ENCODE measurements around the gene PLA2G2F. TPM values are rescaled to one million over a fixed set of nuclear protein-coding genes. Genes with fewer than 3 reads are reported as not detected.
"Not testable (repeated sequence)": the region's sequence is repeated elsewhere in the genome, so short reads cannot be mapped to it uniquely, and the experiment has no call there.

PLA2G2F gene
- total RNA-seq, 2 donors from 2014 or later = not detected

DNA sequence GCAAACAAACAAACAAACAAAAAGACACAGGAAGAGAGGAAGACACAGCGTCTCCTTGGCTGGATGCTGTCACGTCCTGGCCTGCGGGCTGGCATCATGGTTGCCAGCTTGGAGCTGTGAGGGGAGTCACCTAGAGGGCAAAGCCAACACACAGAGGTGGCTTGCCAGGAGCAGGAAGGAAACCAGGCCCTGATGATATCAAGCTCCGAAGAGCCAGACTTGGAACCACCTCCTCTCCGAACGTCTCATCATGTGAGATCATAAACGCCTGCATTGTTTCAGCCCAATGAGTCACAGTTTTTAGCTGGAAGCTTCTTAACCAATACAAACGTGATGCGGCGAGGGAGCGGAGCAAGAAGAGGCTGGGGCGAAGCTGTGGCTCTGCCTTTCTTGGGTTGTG, 28.4 kb upstream of the PLA2G2F start:
- ATAC-seq (peak; percentile 30 to 88), DNase-seq (peak; percentile 54)
- intact Hi-C loops (cut with DNase I) = no loop called here

DNA sequence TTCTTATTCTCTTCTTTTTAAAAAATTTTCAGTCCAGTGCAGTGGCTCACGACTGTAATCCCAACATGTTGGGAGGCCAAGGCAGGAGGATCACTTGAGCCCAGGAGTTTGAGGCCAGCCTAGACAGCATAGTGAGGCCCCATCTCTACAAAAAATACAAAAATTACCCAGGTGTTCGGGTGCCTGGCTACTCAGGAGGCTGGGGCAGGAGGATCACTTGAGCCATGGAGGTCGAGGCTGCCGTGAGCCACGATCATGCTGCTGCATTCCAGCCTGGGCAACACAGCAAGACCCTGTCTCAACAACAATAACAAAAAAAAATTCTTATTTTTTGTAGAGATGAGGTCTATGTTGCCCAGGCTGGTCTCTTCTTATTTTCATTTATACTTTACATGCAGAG, 27.7 kb upstream of the PLA2G2F start:
- ATAC-seq = no peak
- intact Hi-C loops (cut with DNase I) = no loop called here

DNA sequence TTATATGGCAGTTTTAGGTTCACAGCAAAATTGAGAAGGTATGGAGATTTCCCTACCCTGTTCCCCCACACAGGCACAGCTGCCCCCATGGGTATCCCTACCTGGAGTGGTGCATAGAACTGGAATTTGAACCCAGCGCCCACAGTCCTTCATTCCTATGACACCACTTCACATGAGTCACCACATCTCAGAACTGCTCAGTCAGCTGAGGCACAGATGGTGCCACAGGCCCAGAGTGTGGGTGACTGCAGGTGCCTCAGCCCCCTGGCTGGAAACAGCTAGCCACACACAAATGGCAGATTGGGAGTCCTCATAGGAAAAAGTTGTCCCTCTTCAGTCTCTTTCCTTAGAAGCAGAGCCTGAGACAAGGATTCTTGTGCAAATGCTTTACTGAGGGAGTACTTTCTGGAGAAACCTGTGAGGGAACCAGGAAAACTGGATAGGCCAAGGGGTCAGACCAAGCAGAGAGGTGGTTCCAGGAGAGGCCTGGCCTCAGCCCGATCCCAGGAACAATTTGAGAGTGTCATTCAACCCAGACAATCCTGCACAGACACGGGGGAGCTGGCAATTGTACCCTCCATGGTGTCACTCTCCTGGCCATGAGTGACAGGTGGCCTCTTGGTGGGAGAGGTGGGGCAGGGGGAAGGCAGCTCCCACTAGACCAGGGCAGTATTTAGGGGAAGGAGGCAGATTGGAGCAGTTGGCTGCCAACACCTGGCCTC, 26.7 kb upstream of the PLA2G2F start:
- intact Hi-C loops (cut with DNase I) = no loop called here
- DNase-seq = no peak
- no peak for ATAC-seq

More for the DNA sequence above, 27.7 kb upstream of the PLA2G2F start:
- DNase-seq = no peak

DNA sequence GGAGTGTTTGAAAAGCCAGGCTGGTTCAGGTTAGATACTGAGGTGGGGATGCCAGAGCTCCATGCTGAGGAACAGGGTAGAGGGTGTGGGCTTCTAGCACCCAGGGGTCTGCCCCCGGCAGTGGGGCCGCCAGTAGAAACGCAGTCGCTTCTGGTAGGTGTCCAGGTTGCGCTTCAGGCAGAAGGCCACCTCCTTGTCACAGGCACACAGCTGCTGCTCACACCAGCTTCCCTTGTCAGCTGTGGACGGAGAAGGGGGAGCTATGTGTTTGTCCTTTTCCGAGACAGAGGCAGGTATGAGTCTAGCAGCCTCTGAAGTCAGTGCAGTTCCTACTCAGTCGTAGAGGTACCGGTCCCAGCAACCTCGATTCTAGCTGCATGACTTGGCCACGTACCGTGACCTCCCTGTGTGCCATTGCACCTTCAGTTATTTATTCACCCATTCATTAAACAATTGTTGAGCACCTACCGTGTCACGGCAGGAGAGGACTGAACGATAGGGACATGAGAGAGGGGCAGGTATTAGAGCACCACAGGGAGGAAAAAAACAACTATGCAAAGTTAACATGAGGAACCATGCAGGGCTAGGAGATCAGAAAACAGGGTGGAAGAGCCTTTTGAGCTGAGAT, 25.0 kb upstream of the PLA2G2F start:
- intact Hi-C loops (cut with DNase I) = no loop called here
- DNase-seq (no peak), ATAC-seq (no peak)

DNA sequence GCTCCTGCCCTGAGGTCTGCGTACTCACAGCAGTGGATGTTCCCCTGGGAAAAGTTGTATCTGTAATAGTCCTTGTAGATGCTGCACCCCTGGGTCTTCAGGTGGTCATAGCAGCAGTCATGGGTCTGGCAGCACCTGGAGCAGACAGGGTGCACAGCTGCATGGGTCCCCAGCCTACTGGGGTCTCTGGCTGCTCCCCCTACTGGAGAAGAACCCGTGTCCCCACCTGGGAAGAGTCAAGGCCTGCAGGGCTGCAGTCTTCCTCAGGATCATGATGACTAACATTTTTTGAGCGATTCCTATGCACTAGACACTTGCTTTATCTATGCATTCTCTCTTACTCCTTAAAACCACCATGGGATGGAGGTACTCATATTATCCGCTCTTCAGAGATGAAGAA, 23.6 kb upstream of the PLA2G2F start:
- intact Hi-C loops (cut with DNase I) = no loop called here
- ATAC-seq (no peak), DNase-seq (no peak)

DNA sequence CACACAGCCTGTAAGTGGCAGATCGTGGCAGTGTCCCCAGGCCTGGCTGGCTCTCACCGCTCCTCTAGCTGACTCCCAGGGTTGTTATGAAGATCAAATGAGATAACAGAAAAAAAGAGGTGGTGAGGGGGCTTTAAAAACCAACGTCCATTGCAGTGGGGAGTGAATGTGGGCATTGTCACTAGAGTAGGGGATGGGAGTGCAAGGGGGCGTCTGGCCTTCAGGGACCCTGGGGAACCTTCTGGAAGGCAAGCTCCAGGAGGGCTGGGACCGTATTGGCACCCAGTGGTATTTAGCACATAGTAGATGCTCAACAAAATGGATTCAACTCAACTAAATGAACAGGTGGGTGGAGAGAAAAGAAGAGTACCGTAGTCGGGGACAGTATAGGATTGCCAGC, 23.2 kb upstream of the PLA2G2F start:
- ATAC-seq (no peak), DNase-seq (no peak)
- intact Hi-C loops (cut with DNase I) = no loop called here

DNA sequence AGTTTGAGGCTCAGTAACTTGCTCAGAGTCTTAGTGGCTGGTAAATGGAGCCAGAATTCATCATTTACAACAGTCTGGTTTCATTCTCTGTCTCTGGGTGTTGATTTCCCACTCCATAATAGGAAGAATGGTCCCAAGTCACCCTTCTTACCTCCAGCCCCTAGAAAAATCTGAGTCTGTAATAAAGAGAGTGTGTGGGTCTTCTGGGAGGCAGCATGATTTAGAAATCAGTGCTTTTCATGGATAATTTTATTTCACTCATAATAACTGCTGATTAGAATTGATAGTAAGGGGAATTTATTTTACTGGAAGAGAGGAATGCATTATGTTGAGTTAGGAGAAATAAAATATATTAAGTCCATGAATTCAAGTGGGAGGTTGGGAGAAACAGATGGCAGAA, 21.9 kb upstream of the PLA2G2F start:
- intact Hi-C loops (cut with DNase I) = no loop called here
- ATAC-seq (no peak), DNase-seq (no peak)

DNA sequence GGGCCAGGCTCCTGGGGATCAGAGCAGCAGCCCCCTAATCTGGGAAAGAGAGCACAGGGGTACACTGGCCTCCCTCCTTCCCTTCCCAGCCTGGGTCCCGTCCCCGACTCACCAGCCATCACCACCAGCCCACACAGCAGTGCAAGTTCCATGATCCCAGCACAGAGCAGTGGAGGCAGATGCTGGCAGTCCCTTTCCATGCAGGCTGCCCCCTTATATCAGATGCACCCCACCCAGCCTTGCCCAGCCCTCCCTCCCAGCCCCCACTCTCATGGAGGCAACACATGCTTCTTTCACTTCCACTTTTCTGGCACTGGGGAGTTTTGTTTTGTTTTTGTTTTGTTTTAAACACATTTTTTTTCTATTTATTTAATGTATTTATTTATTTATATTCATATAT, 19.8 kb upstream of the PLA2G2F start, which contains the start of gene PLA2G2D:
PLA2G2D (minus strand) TSS at position 190 of the 400 bp plus-strand sequence; CDS start at position 152, 38 bp downstream.
- intact Hi-C loops (cut with DNase I) = no loop called here
- DNase-seq = no peak
- ATAC-seq = no peak

DNA sequence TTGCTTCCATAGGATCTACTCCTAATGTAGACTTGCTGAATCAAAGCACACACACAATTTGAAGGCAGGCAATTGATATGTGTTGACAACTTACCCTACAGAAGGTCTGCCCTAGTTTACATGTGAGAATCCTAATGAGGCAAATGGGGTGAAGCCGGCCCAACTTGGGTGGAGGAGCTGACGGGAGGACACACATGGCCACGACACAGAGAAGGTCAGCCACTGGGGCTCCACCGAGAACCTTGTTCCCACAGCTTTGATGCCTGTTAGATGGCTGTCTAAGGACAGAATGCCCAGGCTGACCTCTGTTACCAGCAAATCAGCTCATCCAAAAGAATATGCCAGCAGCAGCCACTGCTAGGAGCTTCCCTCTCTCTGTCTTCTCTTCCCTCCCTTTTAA, 18.3 kb upstream of the PLA2G2F start:
- no peak for DNase-seq
- intact Hi-C loops (cut with DNase I) = no loop called here
- ATAC-seq = no peak

DNA sequence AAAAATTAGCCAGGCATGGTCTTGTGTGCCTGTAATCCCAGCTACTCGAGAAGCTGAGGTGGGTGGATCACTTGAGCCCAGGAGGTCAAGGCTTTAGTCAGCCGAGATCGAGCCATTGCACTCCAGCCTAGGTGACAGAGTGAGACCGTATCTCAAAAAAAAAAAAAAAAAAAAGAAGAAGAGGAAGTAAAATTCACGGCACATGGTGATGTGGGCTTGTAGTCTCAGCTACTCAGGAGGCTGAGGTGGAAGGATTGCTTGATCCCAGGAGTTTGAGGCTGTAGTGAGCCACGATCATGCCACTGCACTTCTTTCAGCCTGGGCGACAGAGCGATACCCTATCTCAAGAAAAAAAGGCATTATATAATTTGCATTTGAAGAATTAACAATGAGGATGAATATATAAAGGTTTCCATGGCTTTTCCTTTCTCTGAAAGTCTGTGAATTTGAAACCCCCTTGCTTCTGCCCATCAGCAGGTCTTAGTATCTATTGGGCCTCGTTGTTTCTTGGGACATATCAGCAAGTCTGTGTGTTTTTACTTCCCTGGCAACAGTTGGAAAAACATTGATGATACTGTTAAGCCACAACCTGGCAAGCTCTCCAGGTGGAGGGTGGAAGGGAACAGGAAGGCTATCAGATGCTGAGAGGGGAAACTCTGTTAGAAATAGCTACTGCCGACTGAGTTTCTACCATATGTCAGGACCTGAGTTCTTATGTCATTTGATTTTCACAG, 15.2 kb upstream of the PLA2G2F start:
- ATAC-seq (peak in 1 of 2 donors; percentile 33), DNase-seq (no peak)
- intact Hi-C loops (cut with DNase I) = no loop called here

DNA sequence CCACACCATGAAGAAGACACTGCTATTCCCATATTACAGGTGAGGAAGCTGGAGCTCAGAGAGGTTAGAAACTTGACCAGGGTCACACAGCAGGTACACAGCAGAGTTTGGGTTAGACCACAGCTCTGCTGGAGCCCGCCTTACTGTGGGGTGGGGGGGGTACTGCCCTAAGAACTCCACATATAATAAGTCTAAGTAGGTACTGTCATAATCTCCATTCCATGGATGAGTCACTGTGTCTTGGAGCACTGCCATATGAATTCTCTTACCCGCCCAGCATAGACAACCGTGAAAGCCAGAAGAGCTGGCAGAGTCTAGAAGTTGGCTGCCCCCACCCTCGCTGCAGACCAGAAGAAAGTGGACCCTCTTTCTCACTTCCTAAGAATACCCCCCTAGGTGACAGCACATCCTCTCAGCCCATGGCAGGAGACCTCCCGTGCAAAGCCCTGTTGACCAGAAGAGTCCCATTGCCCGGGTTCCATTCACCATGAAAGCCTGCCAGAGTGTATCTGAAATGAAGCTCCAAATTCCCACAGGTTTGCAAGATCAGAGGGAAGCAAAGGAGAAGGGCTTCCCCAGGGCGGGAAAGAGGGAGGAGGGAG, 14.6 kb upstream of the PLA2G2F start:
- peak; percentile 60 for DNase-seq
- ATAC-seq = peak; percentile 80 to 97
- intact Hi-C loops (cut with DNase I) = no loop called here

DNA sequence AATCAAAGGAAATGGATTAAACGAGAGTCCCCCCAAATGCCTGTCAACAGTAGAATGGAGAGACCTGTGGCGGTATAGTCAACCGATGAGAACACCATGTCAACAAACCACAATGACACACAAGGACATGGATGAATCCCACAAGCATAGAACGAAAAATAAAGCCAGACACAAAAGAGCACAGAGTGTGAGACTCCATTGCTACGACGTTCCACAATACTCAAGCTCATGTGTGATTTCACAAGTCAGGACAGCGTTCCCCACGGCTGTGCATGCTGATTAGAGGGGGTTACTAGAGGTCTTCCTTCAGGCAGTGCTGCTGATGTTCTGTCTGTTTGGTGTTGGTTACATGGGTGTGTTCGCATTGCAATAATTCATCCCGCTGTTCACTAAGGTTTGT, 14.0 kb upstream of the PLA2G2F start:
- peak; percentile 72 to 73 for ATAC-seq
- intact Hi-C loops (cut with DNase I) = no loop called here
- DNase-seq = no peak

DNA sequence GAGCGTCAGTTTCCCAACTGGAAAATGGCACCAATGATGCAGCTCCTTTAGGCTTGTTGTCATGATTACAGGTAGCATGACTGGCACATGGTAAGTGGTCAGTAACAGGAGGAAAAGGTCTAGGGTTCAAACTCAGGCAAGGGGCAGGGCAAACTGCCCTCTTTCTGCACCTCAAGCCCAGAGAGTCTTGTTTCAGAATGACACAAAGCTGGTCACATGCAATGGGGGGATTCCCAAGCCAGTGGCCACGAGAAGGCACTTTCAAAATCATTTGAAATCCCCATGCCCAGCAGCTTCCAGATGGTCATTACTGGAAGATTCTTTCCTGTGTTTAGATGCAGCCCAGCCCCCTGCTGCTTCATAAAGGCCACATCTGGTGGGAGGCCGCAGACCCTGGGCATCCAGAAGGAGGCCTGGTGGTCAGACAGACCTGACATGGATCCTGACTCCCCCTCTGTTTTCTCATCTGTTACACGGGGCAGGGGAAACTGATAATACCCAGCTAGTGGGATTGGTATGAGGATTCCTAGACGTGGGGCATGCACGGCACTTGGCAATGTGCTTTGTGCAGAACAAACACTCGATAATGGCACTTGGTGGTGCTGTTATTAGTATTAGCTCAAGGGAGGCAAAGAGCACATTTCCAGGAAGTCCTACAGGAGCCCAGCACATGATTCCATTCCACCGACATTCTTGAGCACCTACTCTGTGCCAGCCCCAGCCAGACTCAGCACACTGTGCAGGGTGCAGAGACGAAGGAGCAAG, 12.9 kb upstream of the PLA2G2F start:
- DNase-seq = no peak
- ATAC-seq = no peak
- intact Hi-C loops (cut with DNase I) = no loop called here

DNA sequence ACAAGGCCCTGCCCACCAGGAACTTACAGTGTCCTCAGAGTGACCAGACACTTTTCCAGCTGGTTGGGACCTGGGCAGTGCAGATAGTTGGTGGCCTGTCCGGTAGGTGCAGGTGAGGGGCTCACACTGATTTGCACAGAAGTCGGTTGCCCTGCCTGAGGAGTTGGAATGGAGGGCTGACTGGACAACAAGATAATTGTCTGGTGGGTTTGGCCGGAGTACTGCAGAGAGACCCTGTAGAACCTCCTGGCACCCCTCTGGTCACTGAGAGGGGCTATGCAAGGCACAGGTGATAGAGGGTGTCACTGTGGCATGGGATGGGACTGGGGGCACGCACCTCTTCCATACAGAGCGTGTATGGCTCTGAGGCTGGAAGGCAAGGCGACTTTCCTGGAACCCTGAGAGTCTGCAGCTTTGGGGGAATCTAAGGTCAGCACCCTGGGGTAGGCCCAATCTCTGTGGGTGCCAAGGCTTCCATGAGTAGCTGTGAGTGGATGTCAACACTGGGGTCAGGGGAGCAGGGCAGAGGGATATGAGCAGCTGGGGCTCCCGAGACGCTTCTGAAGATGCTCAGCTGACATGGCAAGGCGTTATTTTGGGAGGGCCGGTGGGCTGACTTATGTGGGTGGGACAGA, 12.2 kb upstream of the PLA2G2F start:
- intact Hi-C loops (cut with DNase I) = no loop called here
- ATAC-seq = no peak
- no peak for DNase-seq

DNA sequence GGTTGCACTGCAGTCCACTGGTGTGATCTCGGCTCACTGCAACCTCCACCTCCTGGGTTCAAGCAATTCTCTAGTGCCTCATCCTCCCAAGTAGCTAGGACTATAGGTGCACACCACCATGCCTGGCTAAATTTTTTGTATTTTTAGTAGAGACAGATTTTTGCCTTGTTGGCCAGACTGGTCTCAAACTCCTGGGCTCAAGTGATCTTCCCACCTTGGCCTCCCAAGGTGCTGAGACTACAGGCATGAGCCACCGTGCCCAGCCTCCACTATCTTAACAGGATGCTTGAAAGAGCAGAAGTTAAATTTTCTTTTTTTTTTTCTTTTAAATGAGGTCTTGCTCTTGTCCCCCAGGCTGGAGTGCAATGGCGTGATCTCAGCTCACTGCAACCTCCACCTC, 8.6 kb upstream of the PLA2G2F start:
- ATAC-seq; DNase-seq; intact Hi-C loops (cut with DNase I): not testable (repeated sequence)

DNA sequence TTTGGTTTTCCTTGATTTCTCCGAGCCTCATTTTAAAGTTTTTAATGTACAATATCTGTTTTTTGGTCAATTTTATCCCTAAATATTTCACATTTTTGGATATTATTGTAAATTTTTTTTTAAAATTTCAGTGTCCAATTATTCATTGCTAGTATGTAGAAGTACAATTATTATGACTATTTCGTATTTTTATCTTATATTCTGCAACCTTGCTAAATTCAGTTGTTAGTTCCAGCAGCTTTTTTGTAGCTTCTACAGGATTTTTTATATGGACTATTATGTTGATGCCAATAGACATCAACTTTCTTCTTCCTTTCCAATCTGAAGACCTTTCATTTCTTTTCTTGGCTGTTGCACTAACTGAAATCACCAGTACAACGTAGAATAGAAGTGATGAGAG, 4.1 kb upstream of the PLA2G2F start:
- DNase-seq = no peak
- intact Hi-C loops (cut with DNase I) = no loop called here
- ATAC-seq = no peak

DNA sequence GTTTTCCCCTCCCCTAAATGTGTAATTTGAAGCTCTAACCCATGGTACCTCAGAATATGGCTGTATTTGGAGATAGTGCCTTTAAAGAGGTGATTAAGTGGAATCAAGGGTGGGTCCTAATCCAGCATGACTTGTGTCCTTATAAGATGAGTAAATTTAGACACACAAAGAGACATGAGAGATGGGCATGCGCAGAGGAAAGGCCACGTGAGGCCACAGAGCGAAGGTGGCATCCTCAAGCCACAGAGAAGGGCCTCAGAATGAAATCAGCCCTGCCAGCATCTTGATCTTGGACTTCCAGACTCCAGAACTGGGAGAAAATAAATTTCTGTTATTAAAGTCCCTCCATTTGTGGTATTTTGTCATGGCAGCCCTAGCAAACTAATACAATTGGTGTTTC, 2.9 kb upstream of the PLA2G2F start:
- DNase-seq (no peak), ATAC-seq (no peak)
- intact Hi-C loops (cut with DNase I) = no loop called here

DNA sequence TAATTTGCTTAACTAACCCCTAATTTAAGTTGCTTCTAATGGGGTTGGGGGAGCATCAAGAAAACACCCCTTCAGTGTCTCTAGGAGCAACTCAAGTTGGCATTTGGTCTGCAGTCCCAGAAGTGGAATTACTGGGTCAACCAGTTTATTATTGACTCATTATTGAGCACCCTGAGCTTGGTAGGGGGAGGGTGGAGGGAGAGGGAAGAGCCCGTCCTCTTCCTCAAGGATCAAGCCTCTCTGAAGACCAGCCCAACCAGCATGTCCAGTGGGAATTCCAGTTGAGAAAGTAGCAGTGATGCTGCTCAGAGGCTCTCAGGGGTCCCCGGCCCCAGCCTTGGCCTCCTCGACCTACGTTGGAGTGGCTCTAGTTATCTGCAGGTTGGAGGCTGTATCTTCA, 2.1 kb upstream of the PLA2G2F start:
- intact Hi-C loops (cut with DNase I) = no loop called here
- ATAC-seq = no peak
- DNase-seq = no peak

DNA sequence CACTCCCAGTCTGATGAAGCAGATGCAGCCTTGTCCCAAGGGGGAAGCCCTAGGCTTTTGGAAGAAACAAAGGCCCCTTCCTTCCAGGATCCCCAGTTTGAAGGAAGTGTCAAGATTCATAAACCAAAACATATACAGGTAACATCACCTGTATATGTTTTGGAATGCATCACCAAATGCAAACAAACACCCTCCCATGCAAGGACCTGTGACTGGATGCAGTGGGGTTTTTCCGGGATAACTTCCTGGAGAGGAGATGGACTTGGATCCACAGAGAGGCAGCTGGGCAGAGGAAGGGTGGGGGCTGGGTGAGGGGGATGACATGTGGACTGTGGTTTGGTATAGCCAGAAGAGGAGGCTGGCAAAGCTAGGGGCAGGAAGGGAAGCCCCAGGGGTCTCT, 1.5 kb upstream of the PLA2G2F start:
- intact Hi-C loops (cut with DNase I) = no loop called here
- DNase-seq (no peak), ATAC-seq (no peak)

Data from left cardiac atrium (tissue), 4 donors.